HuH-7 (cell line): ENCODE data around the gene UXS1.

Experiments used
- DNase-seq: peaks from one replicate; pipeline ENCODE4 v3.0.0; 2011; ENCODE audit warnings: low spot score

Gene UXS1

DNA sequence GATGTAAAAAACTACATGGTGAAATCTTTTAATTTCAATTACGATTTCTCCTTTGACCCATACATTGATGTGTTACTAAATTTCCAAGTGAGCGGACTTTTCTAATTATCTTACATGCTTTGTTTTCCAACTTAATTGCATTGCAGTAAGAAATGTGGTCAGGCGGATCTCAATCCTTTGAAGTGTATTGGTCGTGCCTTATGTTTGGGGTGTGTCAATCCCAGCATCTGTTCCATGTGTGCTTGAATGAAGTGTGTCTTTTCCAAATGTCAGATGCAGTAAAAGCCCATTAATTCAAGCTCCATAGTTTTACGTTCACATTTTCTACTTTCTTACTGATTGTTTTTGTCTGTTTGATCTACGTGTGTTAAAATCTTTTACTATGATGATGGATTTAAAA is 113.1 kb downstream of the UXS1 start:
- DNase-seq: no peak

DNA sequence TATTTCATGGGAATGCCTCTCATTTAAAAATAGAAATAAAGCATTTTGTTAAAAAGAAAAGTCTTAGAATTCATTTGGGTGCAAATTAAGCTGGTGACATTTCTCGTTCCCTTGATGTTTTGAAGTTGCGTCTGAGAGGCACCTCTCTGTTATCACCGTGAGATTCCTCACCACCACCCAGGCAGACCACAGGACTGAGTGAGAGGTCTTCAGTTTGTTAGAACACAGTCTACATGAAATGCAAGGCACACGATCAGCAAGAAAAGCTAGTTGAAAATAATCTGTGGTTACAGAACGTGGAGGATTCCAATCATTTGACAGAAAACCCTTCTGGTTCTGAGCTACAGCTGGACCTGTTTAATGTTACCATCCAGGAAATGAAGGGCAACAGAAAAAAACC is 116.0 kb downstream of the UXS1 start:
- DNase-seq: no peak

DNA sequence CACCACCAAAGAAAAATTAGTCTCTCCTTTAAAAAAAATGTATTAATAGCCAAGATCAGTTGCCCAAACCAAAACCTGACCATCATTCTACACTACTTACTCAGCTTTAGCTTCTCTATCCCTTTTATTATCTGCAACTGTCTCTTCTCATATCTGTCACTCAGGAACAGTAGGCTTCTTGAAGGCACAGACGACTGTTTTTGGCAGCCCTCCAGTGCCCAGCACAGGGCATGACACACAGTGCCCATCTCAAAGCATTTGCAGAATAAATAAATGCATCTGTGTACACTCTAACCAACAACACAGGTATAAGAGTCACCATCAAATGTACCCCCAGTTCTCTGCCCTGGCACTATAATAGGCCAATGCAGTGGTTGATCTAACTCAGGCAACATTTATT is 117.2 kb downstream of the UXS1 start:
- no peak for DNase-seq

DNA sequence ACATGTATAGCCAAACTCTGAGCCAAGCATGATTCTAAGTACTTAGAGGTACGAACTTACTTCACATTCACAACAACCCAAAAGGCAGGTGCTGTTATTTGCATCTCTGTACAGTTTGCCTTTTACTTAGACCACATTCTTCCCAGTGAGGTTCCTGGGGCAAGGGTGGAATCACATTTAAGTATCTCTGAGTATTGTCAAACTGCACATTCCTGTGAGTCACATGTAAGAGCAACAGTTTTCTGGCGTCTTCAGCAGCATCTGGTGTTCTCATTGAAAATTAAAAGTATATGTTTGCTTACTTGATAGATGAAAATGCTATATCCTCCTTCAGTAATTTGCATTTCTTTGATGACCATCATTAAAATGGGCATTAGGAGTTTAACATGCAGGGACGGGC is 119.1 kb downstream of the UXS1 start:
- no peak for DNase-seq

DNA sequence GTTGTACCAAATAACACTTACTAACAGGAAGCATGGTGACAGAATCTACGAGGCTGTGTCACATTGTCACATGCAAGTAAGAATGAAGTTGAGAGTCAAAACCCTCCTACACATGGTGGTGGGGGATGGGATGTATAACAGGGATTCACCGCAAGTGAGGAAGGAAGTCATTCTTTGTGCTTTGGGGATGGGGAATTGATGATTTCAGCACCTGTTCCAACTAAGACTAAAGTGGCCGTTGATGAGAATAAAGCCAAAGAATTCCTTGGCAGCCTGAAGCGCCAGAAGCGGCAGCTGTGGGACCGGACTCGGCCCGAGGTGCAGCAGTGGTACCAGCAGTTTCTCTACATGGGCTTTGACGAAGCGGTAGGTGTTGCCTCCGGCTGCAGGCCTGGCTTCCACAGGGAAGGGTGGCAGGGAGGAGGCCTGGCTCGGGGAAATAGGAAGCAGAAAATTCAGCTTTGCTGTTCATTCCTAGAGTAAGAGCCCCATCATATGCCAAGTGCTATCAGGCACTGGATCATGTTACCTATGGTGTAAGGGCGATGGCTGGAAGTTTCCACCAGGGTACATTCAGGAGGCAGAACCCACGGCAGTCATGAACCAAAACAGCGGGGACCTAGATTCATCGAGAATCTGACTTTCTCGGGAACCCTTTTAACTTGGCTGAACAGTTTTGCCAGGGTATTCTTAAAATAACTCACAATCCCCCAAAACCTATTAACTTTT is 120.3 kb downstream of the UXS1 start:
- no peak for DNase-seq

DNA sequence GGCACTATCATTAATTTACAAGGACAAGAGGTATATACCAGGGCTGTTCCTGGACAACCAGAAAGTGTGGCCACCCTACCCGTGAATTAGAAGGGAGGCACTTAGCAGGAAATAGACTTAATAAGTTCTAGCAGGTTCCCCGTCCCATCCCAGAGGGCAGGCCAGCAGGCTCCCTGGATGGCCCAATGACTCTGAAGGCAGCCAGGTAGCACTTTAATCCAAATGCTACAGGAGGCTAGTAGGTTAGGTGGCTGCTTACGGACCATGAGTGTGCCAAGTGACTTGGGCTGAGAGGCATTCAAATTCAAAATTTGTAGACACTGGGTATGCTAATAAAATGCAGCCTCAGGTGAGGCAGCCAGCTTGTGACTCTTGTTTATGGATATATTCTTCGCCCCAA is 123.9 kb downstream of the UXS1 start:
- DNase-seq: no peak

DNA sequence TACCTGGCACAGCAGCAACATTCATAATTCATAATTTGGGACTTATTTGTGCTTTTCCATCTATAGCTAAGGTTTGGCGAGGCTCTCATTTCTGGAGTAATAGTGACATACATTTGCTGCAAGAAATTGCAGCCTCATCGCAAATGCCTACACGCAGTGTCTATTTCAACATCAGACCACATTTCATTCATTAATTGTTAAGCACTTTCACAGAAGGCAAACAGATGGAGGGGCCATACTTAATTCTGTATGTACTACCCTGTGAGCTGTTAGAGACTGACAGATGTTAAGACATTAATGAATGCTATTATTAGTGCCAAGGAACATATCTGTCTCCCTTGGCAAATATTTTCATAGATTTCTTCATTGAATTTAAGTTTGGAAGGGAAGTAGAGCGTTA is 125.7 kb downstream of the UXS1 start:
- no peak for DNase-seq

DNA sequence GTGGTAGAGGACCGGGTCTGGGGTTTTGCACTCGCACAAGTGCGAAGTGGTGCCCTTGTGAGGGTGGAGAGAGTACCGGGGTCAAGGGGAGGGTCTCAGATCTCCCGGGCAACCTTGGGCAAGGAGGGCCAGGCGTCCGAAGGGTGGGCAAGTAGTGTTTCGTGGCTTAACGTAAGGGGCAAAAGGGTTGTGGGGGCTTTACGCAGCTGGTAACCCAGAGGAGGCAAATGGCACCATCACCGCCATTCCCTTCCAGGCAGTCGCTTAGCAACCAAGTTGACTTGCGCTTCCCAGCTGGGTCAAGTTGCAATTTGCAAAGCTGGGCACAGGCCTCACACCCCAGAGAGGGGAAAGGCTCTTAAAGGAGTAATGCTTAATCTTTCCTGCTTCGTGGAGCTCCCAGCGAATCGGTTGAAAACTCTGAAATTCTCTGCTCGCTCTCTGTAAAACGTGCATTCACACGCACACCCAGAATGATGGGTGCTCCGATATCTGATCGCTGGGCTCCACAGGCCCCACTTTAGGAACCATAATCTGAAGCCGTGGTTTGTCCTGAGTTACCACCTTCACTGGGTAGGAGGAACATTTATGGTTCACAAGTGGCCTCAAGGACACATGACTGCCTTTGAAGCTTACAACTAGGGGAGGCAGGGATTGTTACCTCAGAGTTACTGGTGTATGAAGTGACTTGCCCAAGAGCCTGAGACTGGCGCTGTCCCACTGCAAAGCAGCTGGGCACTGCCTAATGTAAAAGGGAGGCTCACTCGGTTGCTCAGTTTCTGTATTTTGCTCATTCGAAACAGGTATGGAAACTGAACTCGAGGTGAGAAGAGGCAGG is 127.9 kb downstream of the UXS1 start:
- no peak for DNase-seq

DNA sequence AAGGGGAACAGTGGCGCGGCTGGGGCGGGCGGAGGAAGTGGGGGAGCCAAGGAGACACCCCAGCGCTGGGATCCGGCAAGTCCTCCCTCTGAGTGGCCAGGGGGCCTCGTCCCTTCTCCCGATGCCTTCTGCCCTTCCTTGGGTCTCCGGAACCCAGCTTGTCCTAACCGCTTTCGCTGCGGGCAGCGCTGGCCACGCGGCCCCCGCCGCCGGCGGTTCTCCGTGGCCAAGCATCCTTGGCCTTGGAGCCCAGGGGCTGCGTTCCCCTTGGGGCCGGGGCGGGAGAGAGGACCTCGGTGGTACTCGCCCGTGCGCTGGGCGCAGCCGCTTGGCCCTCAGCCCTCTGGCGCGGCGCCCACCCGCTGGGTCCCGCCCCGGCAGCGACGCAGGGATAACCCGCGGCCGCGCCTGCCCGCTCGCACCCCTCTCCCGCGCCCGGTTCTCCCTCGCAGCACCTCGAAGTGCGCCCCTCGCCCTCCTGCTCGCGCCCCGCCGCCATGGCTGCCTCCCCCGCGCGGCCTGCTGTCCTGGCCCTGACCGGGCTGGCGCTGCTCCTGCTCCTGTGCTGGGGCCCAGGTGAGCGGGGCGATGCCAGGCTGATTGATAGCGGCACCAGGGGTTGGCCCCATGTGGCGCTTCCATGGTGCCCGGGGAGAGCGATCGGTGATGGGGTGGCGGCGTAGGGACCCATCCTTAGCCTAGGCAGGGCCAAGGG is 128.7 kb downstream of the UXS1 start:
- DNase-seq: no peak

DNA sequence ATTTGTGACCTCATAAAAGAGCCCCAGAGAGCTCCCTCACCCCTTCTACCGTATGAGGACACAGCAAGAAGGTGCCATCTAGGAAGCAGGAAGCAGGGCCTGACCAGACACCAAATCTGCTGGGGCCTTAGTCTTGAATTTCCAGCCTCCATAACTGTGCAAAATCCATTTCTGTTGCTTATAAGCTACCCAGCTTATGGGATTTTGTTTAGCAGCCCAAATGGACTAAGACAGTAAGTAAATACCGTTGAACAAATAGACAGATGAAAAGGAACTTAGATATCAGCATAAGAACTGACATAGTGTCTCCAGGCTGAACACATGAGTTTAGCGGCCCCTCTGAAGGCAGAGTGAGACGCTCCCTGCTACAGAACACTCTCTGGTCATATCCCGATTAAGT is 130.9 kb downstream of the UXS1 start:
- DNase-seq: no peak

DNA sequence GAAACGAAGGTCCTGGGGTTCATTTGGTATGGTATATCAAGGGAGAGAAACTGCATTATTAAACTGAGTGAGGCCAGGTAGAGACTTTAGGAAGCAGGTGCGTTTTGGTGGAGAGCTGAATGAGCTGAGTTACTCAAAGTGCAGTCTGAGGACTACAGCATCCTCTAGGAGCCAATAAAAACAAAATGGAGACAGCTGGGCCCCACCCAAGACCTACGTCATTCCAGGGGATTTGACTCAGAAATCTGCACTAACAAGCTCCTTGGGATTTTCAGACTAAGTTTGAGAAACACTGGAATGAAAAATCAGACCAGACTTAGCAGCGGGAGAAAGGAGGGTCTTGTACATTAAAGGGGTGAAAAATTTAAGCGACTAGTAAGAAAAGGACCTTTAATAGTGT is 131.5 kb downstream of the UXS1 start:
- DNase-seq: no peak

DNA sequence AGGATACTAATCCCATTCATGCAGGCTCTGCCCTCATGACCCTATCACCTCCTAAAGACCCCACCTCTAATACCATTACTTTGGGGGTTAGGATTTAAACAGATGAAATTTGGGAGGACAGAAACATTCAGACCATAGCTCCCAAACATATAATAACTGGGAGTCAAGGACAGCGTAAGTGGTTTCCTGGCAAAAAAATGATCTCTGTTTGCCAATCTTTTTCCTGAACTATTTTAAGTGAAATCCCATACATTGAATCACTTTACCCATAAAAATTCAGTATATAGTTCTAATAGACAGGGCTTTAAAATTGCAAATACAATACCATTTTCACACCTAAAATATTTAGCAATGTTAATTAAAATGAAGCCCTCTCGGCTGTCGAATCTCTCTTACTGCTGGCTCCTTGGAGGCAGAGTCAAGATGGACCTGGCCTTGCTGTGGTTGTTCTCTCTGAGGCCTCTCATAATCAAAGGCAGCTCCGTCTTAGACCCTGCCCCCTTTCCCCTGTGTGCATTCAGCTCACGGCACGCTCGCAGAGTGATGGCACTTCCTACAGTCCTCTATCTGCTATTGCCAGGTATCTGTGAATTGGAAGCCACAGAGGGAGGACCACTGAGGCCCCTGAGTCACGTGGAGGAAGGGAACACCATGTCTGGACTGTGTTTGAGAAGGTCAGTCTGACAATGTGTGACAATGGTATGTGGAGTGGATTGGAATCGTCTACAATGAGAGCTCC is 132.3 kb downstream of the UXS1 start:
- DNase-seq: no peak

DNA sequence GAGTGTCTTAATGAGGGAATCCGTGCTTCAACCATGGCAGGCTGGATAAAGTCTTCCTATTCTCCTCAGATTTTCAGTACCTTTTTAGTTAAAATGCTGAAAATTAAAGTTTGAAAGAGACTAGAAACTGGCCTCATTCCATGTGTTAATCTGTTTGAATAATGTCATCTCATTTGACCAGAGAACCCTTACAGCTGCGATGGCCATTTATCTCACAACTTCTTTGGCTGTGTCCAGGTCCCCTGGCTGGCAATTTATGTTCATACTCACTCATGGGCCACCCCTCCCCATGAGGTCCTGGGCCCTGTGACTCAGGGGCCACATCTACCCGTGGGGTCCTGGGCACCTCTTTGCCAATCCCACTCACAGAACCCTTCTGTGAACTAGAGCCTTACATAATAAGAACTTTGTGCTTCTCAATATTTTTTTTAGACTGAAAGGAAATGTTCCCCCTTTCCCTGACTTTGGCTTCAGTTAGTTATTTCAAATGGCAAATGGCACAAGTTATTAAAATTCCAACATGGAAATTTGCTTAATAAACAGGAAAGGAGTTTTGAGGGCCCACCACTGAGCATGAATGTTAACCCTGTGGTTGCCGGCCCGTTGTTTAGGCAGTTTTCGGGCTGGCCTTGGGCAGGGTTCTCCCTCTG is 134.6 kb downstream of the UXS1 start:
- DNase-seq: no peak

DNA sequence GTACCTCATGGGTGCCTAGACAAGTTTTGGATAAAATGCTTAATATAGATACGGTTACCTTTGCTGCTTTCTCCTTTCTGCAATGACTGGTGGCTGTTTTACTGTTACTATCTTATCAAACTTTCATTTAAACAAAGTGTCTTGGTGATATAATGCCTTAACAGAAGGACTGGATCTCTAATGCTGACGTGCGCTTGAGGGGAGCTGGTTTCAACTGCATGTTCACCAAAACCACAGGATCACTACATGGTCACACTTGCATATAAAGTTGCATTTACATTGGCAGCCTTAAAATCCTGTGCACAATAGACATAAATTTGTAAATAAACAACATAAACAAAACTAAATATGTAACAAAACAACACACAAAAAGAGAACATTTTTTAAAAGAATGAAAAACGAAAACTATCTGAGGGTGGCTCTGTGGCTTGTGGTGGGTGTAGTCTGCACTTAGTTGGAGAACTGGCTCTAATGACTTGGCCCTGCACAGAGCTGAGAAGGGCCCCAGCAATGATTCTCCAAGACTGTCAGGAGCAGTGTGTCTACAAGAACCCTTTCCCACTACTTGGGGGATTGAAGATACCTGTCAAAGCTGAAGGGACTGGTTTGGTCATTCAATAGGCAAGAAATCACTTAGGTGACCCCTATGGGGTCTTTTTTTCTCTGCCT is 135.5 kb downstream of the UXS1 start:
- DNase-seq: no peak

DNA sequence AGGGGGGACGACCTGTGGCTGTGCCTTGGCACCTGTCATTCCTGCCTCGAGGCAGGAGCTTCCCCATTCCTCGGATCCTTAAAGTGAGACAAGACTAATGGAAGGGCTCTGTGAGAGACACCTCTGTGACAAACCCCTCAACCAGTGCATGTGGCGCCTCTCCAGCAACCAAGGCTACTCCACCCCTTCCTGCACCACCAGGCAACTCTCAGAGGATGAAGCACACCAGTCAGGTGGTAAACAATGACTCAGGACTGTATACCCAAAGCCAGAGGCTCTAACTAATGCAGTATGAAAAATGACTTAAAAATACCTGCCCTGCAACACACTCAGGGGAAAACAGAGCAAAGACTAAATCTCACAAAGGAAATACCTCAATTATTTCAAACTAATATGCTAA is 136.9 kb downstream of the UXS1 start:
- no peak for DNase-seq

DNA sequence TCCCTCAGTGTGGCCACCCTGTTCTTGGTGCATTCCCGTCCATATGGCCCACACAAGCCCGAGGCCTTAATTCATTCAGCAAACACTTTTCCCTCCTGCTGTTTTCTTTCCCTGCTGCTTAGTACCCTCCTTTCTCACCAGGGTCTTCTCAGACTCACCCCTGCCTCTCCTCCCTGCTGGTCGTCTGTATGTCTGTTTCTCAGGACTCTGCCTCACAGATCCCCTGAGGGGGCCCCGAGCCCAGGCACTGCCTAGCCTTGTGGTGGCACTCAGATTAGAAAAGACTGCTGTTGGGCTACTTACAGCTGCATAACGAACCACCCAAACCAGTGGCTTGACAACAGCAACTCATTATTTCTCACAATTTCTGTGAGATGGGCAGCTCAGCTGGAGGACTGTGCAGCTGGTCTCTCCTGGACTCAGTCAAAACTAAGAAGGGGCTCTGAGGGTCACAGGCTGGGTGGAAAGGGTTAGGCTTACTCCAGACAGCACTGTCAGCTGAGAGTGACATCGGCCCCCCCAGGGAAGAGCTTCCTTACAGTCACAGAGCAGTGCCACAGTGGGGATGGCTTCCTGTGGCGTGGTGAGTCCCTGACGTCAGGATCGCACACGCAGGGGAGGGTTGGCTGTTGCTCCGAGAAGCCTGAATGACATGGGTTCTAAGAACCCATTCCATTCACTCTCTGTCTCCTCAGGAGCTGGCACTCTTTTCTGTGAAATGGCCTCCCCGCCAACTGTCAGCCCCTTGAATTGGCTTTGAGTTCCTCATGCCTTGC is 139.0 kb downstream of the UXS1 start:
- DNase-seq: no peak

DNA sequence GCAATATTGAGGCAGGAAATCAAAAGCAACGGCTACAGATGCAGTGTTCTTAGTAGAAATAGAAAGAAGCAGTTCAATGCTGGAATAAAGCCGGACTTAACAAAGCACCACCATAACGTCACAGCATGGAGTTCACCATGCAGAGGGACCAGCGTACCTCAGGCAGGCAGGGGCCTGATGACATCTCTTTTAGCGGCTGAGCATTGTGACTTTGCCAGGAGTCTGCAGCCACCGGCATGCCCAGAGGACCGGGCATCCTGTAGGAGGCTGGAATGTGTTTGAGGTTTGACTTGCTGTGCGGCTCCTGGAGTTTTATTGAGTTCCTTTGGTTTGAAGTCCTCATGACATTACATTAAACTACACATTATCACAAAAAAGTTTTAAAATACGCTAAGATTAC is 139.8 kb downstream of the UXS1 start:
- DNase-seq: no peak

DNA sequence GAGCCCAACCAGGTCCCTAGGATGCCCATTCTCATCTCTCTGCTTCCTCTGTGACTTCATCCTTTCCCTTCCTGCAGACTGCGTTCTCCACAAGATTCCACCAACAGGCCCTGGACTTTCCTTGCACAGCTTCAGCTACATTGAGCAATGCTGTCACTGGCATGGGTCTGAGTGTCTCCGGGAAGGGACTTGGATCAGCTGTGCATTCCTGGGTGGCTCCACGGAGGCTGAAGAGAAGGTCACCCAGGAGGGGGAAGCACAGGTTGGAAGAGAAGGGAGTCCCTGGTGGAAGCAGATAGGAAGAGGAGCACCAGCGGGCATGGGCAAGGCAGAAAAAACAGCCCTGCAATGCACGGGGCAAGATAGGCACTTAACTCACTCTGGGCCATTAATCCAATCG is 140.5 kb downstream of the UXS1 start:
- no peak for DNase-seq

DNA sequence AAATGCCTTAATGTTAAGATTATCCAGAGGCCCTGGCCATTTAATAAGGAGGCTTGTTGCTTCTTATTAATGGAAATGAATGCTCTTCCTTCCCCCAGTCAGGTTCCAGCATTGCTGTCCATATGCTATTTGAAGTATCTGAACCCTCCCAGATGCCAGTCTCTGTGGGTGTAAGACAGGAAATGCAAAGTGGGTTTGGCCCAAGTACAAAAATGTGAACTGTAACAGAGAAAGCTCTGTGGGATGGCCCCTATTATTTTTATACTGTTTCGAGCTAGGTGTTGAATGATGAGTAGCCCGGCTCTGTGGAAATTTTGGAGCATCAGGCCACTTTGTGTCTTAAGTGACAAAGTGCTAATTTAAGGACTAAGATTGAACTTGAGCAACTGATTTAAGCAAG is 141.0 kb downstream of the UXS1 start:
- no peak for DNase-seq

DNA sequence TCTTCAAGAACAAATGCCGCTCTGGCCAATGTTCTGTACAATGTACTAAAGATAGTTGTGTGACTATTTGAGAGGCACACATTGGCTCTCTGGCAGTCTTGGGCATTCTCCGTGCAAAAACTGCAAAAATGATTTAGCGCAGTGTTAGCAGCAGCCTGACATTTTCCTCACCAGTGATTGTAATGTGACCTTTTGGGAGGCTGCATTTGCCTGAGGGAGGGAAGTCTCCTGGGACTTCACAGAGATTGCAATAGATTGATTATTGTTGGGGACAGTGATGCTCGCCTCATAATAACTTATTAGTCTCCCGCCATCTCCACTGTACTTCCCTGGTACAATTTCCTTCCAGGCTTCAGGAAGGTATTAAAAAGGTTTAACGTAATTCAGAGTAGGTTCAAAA is 149.2 kb downstream of the UXS1 start:
- DNase-seq: no peak

DNA sequence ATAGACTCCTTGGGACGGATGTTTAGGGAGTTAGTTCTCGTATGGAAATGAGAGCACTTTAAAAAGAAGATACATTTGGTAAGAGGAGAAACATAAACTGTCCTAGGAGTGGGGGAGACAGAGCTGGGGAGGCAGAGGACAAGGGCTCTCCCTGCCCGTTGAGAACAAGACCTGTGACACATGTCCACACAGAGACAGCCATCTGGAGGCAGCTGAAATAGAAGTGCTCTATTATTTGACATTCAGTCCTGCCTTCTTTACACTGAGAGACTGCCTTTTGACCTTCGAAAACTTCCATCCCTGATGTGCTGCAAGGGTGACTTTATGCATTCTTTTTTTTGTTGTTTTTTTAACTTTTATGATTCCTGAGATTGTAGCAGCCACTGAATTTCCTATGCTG is 150.1 kb downstream of the UXS1 start:
- DNase-seq: no peak
